ENCODE data around the gene HNRNPA0. TPM values are rescaled to one million over a fixed set of nuclear protein-coding genes. Genes with fewer than 3 reads are reported as not detected.

The HNRNPA0 gene
- total RNA-seq, 1 experiment from 2014 or later, result 68.5 TPM

GRCh38 chr5:137760294-137760693 is 6.1 kb upstream of the HNRNPA0 start:
- Histone ChIP-seq H3K27ac (ENCODE audit: insufficient read length, low read depth, low read length) (no peak overlapping the region), H3K4me2 (ENCODE audit: insufficient read depth, insufficient read length, low read length) (no peak overlapping the region), H2BK15ac (ENCODE audit: low read depth, low read length) (no peak overlapping the region), H2AFZ (ENCODE audit: low read length) (no peak overlapping the region), H4K91ac (ENCODE audit: insufficient read length, low read depth, low read length) (no peak overlapping the region), H3K4ac (ENCODE audit: low read depth, low read length) (no peak overlapping the region), H3K4me1 (ENCODE audit: insufficient read depth, low read length) (no peaks in the 10 kb centered on the region), H4K5ac (ENCODE audit: insufficient read length, low read depth, low read length) (no peak overlapping the region), H3K56ac (ENCODE audit: insufficient read length, low read depth, low read length) (no peak overlapping the region), H3K18ac (ENCODE audit: insufficient read length, low read depth, low read length) (no peak overlapping the region), H2AK5ac (ENCODE audit: insufficient read length, low read length) (no peak overlapping the region), H3K23me2 (ENCODE audit: insufficient read length, low read depth, low read length, poor library complexity, severe bottlenecking) (no peaks in the 10 kb centered on the region), H4K8ac (replicated peaks; ENCODE audit: insufficient read length, low read depth, low read length) (no peak overlapping the region), H4K20me1 (ENCODE audit: control insufficient read depth, insufficient read depth, insufficient read length) (no peaks in the 10 kb centered on the region), H3K14ac (ENCODE audit: insufficient read depth, low read length) (no peak overlapping the region), H3K9me3 (ENCODE audit: control insufficient read depth, low read depth, low read length) (no peaks in the 10 kb centered on the region), H2BK5ac (ENCODE audit: insufficient read length, low read length) (no peak overlapping the region), H3K79me2 (ENCODE audit: insufficient read depth, low read length) (no peaks in the 10 kb centered on the region), H2BK20ac (ENCODE audit: low read depth, low read length, poor library complexity, severe bottlenecking) (no peak overlapping the region), H3T11ph (ENCODE audit: low read length) (no peak overlapping the region), H3K79me1 (ENCODE audit: insufficient read depth, low read depth, low read length, poor library complexity, severe bottlenecking) (no peaks in the 10 kb centered on the region), H2BK12ac (ENCODE audit: insufficient read length, low read depth, low read length) (no peak overlapping the region), H2BK120ac (ENCODE audit: low read depth, low read length, poor library complexity, severe bottlenecking) (no peak overlapping the region), H3K23ac (ENCODE audit: insufficient read length, low read depth, low read length) (no peak overlapping the region), H3K9ac (ENCODE audit: extremely low read depth, insufficient read length, low read length) (no peak overlapping the region), H3K27me3 (ENCODE audit: insufficient read depth, low read length) (no peaks in the 10 kb centered on the region)
- Mint-ChIP-seq H3K4me3 (no peak overlapping the region), H3K36me3 (ENCODE audit: insufficient read depth in 1 of 3, low read depth in 3 of 3) (peaks cover 0 to 11% (median 0%) of the 10 kb centered on the region in 3 experiments; a peak in 1 of 7 replicates), H3K4me1 (peaks cover 0 to under 1% of the 10 kb centered on the region in 2 experiments; a peak in 1 of 4 replicates), H3K9me3 (peaks cover 8 to 9% of the 10 kb centered on the region in 2 experiments; a peak in 4 of 5 replicates), H3K27ac (no peak overlapping the region), H3K27me3 (ENCODE audit: low read depth) (peaks cover 19% of the 10 kb centered on the region)
- no peak for DNase-seq
- WGBS (ENCODE audit: extremely low coverage, insufficient read length, low lambda C conversion rate), result no CpG with 5 or more reads among the region's 4 CpGs
- no peak for TF ChIP-seq CTCF (conservative IDR thresholded peaks at IDR 0.05)
